Rectal smooth muscle tissue (tissue), 1 donor: ENCODE measurements around the gene PRR22.
A peak's percentile ranks its signal among the peaks of the same experiment; 100 is the strongest.

Experiments used
- H3K27ac ChIP-seq: one replicate; pipeline ENCODE4 v1.7.0; 2013; ENCODE audit warnings: low read depth, low read length, inconsistent platforms
- H3K27me3 ChIP-seq: one replicate; pipeline ENCODE4 v1.7.0; 2013; ENCODE audit warnings: low read length; ENCODE audit not compliant: control insufficient read depth, insufficient read depth
- H3K36me3 ChIP-seq: one replicate; pipeline ENCODE4 v1.7.0; 2013; ENCODE audit warnings: low read length; ENCODE audit not compliant: control insufficient read depth, insufficient read depth
- H3K4me1 ChIP-seq: one replicate; pipeline ENCODE4 v1.7.0; 2013; ENCODE audit warnings: low read length; ENCODE audit not compliant: control insufficient read depth, insufficient read depth
- H3K4me3 ChIP-seq: one replicate; pipeline ENCODE4 v1.7.0; 2013; ENCODE audit warnings: low read length
- H3K9ac ChIP-seq: one replicate; pipeline ENCODE4 v1.7.0; 2013; ENCODE audit warnings: low read length

Gene PRR22

GRCh38 chr19:5795382-5795919, 10.9 kb upstream of the PRR22 start:
- H3K4me1 ChIP-seq, result no peaks in the 10 kb centered on the region
- H3K27me3 ChIP-seq, result no peaks in the 10 kb centered on the region
- H3K27ac ChIP-seq, result no peak overlapping the region
- H3K9ac ChIP-seq, result no peak overlapping the region
- H3K4me3 ChIP-seq, result no peak overlapping the region
- no peaks in the 10 kb centered on the region for H3K36me3 ChIP-seq

- no peaks in the 10 kb centered on the region for H3K27me3 ChIP-seq
These were observed 8.6 kb upstream of the PRR22 start for GRCh38 chr19:5793188-5793587.

GRCh38 chr19:5792224-5792623, 7.7 kb upstream of the PRR22 start:
- no peak overlapping the region for H3K9ac ChIP-seq
- H3K4me1 ChIP-seq, result peaks cover 4% of the 10 kb centered on the region
- H3K27me3 ChIP-seq, result peaks cover 4% of the 10 kb centered on the region
- H3K36me3 ChIP-seq, result peaks cover 12% of the 10 kb centered on the region
- no peak overlapping the region for H3K27ac ChIP-seq
- no peak overlapping the region for H3K4me3 ChIP-seq

More at GRCh38 chr19:5793188-5793587, 8.6 kb upstream of the PRR22 start:
- Histone ChIP-seq H3K36me3 (peaks cover 3% of the 10 kb centered on the region), H3K27ac (no peak overlapping the region), H3K4me1 (peaks cover 4% of the 10 kb centered on the region), H3K4me3 (no peak overlapping the region), H3K9ac (no peak overlapping the region)

- peaks cover 4% of the 10 kb centered on the region for H3K4me1 ChIP-seq
- H3K27me3 ChIP-seq, result peaks cover 4% of the 10 kb centered on the region
- H3K36me3 ChIP-seq, result peaks cover 24% of the 10 kb centered on the region
- peak within 1 kb of the TSS; percentile 69 for H3K9ac ChIP-seq
- peak within 1 kb of the TSS; percentile 92 for H3K4me3 ChIP-seq
- peak within 1 kb of the TSS; percentile 95 for H3K27ac ChIP-seq
These were observed 6.3 kb upstream of the PRR22 start, which contains the start of gene DUS3L for GRCh38 chr19:5790559-5791520. TSS of gene DUS3L (minus strand) at chr19:5791163. CDS start at chr19:5791141, 22 bp downstream.

- peaks cover 4% of the 10 kb centered on the region for H3K4me1 ChIP-seq
- no peak overlapping the region for H3K9ac ChIP-seq
- H3K36me3 ChIP-seq, result peaks cover 27% of the 10 kb centered on the region
- H3K27ac ChIP-seq, result peak overlapping the region; percentile 95
- H3K4me3 ChIP-seq, result peak overlapping the region; percentile 92
- H3K27me3 ChIP-seq, result peaks cover 4% of the 10 kb centered on the region
These were observed 5.5 kb upstream of the PRR22 start for GRCh38 chr19:5789886-5790558.

- Histone ChIP-seq H3K4me1 (peaks cover 4% of the 10 kb centered on the region), H3K27ac (no peak overlapping the region), H3K36me3 (peaks cover 30% of the 10 kb centered on the region), H3K9ac (no peak overlapping the region), H3K4me3 (no peak overlapping the region), H3K27me3 (peaks cover 4% of the 10 kb centered on the region)
These were observed 4.8 kb upstream of the PRR22 start for GRCh38 chr19:5789351-5789761.

GRCh38 chr19:5788422-5788821, 3.9 kb upstream of the PRR22 start:
- H3K9ac ChIP-seq, result no peak overlapping the region
- no peak overlapping the region for H3K4me3 ChIP-seq
- H3K27ac ChIP-seq, result no peak overlapping the region
- peaks cover 30% of the 10 kb centered on the region for H3K36me3 ChIP-seq
- peaks cover 4% of the 10 kb centered on the region for H3K27me3 ChIP-seq
- peaks cover 4% of the 10 kb centered on the region for H3K4me1 ChIP-seq

- Histone ChIP-seq H3K27ac (no peak overlapping the region), H3K36me3 (peaks cover 30% of the 10 kb centered on the region), H3K9ac (no peak overlapping the region), H3K4me1 (peaks cover 4% of the 10 kb centered on the region), H3K4me3 (no peak overlapping the region), H3K27me3 (peaks cover 4% of the 10 kb centered on the region)
These were observed 3.0 kb upstream of the PRR22 start for GRCh38 chr19:5787409-5788182.

- peaks cover 30% of the 10 kb centered on the region for H3K36me3 ChIP-seq
- no peak overlapping the region for H3K27ac ChIP-seq
These were observed 2.3 kb upstream of the PRR22 start for GRCh38 chr19:5786593-5787408.

GRCh38 chr19:5785423-5785822, 877 bp upstream of the PRR22 start:
- Histone ChIP-seq H3K36me3 (peaks cover 30% of the 10 kb centered on the region), H3K9ac (no peak overlapping the region), H3K4me3 (no peak overlapping the region), H3K27me3 (peaks cover 4% of the 10 kb centered on the region), H3K27ac (no peak overlapping the region), H3K4me1 (peaks cover 4% of the 10 kb centered on the region)

More at GRCh38 chr19:5786593-5787408, 2.3 kb upstream of the PRR22 start:
- Histone ChIP-seq H3K27me3 (peaks cover 4% of the 10 kb centered on the region), H3K4me3 (no peak overlapping the region), H3K4me1 (peaks cover 4% of the 10 kb centered on the region), H3K9ac (no peak overlapping the region)
